CD4-positive, alpha-beta T cell (primary cell): ENCODE data around the gene ME1. TPM values are rescaled to one million over a fixed set of nuclear protein-coding genes. Genes with fewer than 3 reads are reported as not detected.

Experiments
- ATAC-seq: fragments of 200-7000 bp; cut with Tn5 transposase; one replicate; pipeline ENCODE4 v1.10.0; 2022; ENCODE audit warnings: mild to moderate bottlenecking; ENCODE audit not compliant: poor library complexity
- CTCF ChIA-PET: fragments of 350-600 bp; sonication (Branson Sonifier 250); formaldehyde crosslinking; loops from one replicate; lab custom pipeline; 2021; ENCODE audit warnings: antibody characterized with exemption, inconsistent platforms; lab: Charles Lee
- POLR2A ChIA-PET: fragments of 350-600 bp; sonication (Branson Sonifier 250); formaldehyde crosslinking; loops from one replicate; lab custom pipeline; 2021; ENCODE audit warnings: antibody characterized with exemption, inconsistent platforms; lab: Charles Lee
- DNase-seq, 14 experiments: peaks; one replicate each; pipeline ENCODE4 v3.0.0-alpha.2; 2013 to 2020; ENCODE audit warnings: mixed read lengths in 2 of 14
- H3K27ac ChIP-seq, 2 donors: one replicate each; pipeline versions ENCODE4 v1.5.1 to v1.7.0; 2013; ENCODE audit warnings: low read length in 2 of 2, low read depth in 1 of 2, mild to moderate bottlenecking in 1 of 2
- H3K27me3 ChIP-seq, 2 experiments: 1 replicate in 1 of 2; 2 replicates in 1 of 2; pipeline versions ENCODE4 v1.6.1 to v1.7.0; 2013; ENCODE audit warnings: low read length in 2 of 2, control low read depth in 1 of 2, mild to moderate bottlenecking in 1 of 2, moderate library complexity in 1 of 2; ENCODE audit not compliant: insufficient read depth in 2 of 2, control insufficient read depth in 1 of 2
- H3K36me3 ChIP-seq: one replicate; pipeline ENCODE4 v1.6.1; 2013; ENCODE audit warnings: low read length, control low read depth; ENCODE audit not compliant: insufficient read depth
- H3K4me1 ChIP-seq: one replicate; pipeline ENCODE4 v1.6.1; 2013; ENCODE audit warnings: low read length, control low read depth; ENCODE audit not compliant: insufficient read depth
- H3K4me3 ChIP-seq: one replicate; pipeline ENCODE4 v1.5.1; 2013; ENCODE audit warnings: mild to moderate bottlenecking, low read length, moderate library complexity
- H3K9me3 ChIP-seq, 2 experiments: 1 replicate in 1 of 2; 2 replicates in 1 of 2; pipeline versions ENCODE4 v1.6.1 to v1.7.0; 2013; ENCODE audit warnings: low read length in 2 of 2, mild to moderate bottlenecking in 2 of 2, control low read depth in 1 of 2, moderate library complexity in 1 of 2; ENCODE audit not compliant: control insufficient read depth in 1 of 2, insufficient read depth in 1 of 2
- H3K27ac Mint-ChIP-seq: one replicate; pipeline ENCODE4 v1.8.0; 2020; ENCODE audit warnings: mixed read lengths
- H3K27me3 Mint-ChIP-seq: one replicate; pipeline ENCODE4 v1.8.0; 2021; ENCODE audit warnings: mixed read lengths
- H3K36me3 Mint-ChIP-seq: one replicate; pipeline ENCODE4 v1.8.0; 2021; ENCODE audit warnings: low read depth, mixed read lengths
- H3K4me1 Mint-ChIP-seq: one replicate; pipeline ENCODE4 v1.8.0; 2021; ENCODE audit warnings: low read depth, mixed read lengths
- H3K4me3 Mint-ChIP-seq: one replicate; pipeline ENCODE4 v1.8.0; 2020; ENCODE audit warnings: mild to moderate bottlenecking, mixed read lengths
- H3K9me3 Mint-ChIP-seq: one replicate; pipeline ENCODE4 v1.8.0; 2020; ENCODE audit warnings: mixed read lengths
- intact Hi-C, 2 experiments: fragments of 100-400 bp; cut with DNase I in 1 of 2; cut with micrococcal nuclease in 1 of 2; formaldehyde crosslinking; loops; one replicate each; pipeline versions ENCODE4 v1.15.1 to v1.9.0; 2023 to 2025; cut with DNase I, micrococcal nuclease
- total RNA-seq, 174 experiments: library from RNA in 2 of 174; stranded (reverse) in 2 of 174; gene quantifications; one replicate each; pipeline ENCODE4 v1.2.3 and lab custom pipeline; 2021 to 2026
- TF ChIP-seq, protein P1 (sequence below): fragments of 200-600 bp; IDR thresholded peaks from one replicate; pipeline ENCODE4 v1.8.0; 2022; ENCODE audit warnings: antibody characterized with exemption, mild to moderate bottlenecking

The ME1 gene
- total RNA-seq, 2 experiments from 2014 or later = not detected

DNA sequence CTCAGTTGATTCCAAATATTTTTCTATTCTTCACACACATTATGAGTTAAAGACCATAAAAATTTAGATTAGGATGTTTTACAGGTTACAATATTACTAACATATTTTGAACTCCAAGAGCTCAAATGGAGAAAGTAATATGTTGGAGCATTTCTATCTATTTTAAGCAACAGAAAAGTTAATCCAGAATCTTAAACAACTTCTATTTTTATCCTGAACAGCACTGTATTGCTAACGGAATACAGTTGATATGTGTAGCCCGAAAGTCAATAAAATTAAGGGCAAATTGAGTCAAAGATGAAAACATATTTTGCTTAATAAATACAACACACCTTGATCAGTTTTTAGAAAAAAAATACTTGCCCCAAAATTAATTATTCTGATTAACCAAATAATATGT is 97.4 kb downstream of the ME1 start:
- no peaks in the 10 kb centered on the region for H3K9me3 Mint-ChIP-seq
- H3K4me1 Mint-ChIP-seq = no peaks in the 10 kb centered on the region
- DNase-seq (no peak), ATAC-seq (no peak)
- no peak overlapping the region for H3K4me3 Mint-ChIP-seq
- H3K27me3 Mint-ChIP-seq = no peaks in the 10 kb centered on the region
- no peak overlapping the region for H3K4me3 ChIP-seq
- H3K9me3 ChIP-seq = no peaks in the 10 kb centered on the region
- H3K36me3 ChIP-seq = no peaks in the 10 kb centered on the region
- H3K27ac Mint-ChIP-seq = no peak overlapping the region
- POLR2A ChIA-PET = no interaction called here
- H3K36me3 Mint-ChIP-seq = no peaks in the 10 kb centered on the region
- TF ChIP-seq, protein P1, sequence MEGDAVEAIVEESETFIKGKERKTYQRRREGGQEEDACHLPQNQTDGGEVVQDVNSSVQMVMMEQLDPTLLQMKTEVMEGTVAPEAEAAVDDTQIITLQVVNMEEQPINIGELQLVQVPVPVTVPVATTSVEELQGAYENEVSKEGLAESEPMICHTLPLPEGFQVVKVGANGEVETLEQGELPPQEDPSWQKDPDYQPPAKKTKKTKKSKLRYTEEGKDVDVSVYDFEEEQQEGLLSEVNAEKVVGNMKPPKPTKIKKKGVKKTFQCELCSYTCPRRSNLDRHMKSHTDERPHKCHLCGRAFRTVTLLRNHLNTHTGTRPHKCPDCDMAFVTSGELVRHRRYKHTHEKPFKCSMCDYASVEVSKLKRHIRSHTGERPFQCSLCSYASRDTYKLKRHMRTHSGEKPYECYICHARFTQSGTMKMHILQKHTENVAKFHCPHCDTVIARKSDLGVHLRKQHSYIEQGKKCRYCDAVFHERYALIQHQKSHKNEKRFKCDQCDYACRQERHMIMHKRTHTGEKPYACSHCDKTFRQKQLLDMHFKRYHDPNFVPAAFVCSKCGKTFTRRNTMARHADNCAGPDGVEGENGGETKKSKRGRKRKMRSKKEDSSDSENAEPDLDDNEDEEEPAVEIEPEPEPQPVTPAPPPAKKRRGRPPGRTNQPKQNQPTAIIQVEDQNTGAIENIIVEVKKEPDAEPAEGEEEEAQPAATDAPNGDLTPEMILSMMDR = no peak
- H3K27me3 ChIP-seq = no peaks in the 10 kb centered on the region
- intact Hi-C loops = no loop called here
- H3K27ac ChIP-seq = no peak overlapping the region
- CTCF ChIA-PET = no interaction called here
- no peaks in the 10 kb centered on the region for H3K4me1 ChIP-seq

GRCh38 chr6:83314693-83315092 is 116.2 kb downstream of the ME1 start:
- ChIA-PET CTCF (no interaction called here), POLR2A (no interaction called here)
- Mint-ChIP-seq H3K9me3 (no peaks in the 10 kb centered on the region), H3K36me3 (no peaks in the 10 kb centered on the region), H3K27ac (no peak overlapping the region), H3K4me3 (no peak overlapping the region), H3K27me3 (peaks cover 7% of the 10 kb centered on the region), H3K4me1 (no peaks in the 10 kb centered on the region)
- Histone ChIP-seq H3K9me3 (no peaks in the 10 kb centered on the region), H3K27ac (no peak overlapping the region), H3K4me1 (no peaks in the 10 kb centered on the region), H3K4me3 (no peak overlapping the region), H3K27me3 (no peaks in the 10 kb centered on the region), H3K36me3 (no peaks in the 10 kb centered on the region)
- intact Hi-C loops = no loop called here
- DNase-seq = no peak
- no peak for ATAC-seq
- TF ChIP-seq, protein P1 = no peak

GRCh38 chr6:83313882-83314281 is 117.0 kb downstream of the ME1 start:
- H3K4me3 Mint-ChIP-seq = no peak overlapping the region
- ATAC-seq = no peak

More at GRCh38 chr6:83313882-83314281, 117.0 kb downstream of the ME1 start:
- H3K36me3 Mint-ChIP-seq = no peaks in the 10 kb centered on the region
- H3K27ac Mint-ChIP-seq = no peak overlapping the region
- no peaks in the 10 kb centered on the region for H3K4me1 Mint-ChIP-seq
- H3K27me3 Mint-ChIP-seq = peaks cover 7% of the 10 kb centered on the region
- Histone ChIP-seq H3K9me3 (no peaks in the 10 kb centered on the region), H3K36me3 (no peaks in the 10 kb centered on the region), H3K4me1 (no peaks in the 10 kb centered on the region), H3K27me3 (no peaks in the 10 kb centered on the region), H3K27ac (no peak overlapping the region), H3K4me3 (no peak overlapping the region)
- CTCF ChIA-PET = no interaction called here
- POLR2A ChIA-PET = no interaction called here
- TF ChIP-seq, protein P1 = no peak
- DNase-seq = peak in 1 of 14 experiments; percentile 5
- no peaks in the 10 kb centered on the region for H3K9me3 Mint-ChIP-seq
- intact Hi-C loops = no loop called here
